MCF 10A (cell line): ENCODE measurements around the gene GSG1L. TPM values are rescaled to one million over a fixed set of nuclear protein-coding genes. Genes with fewer than 3 reads are reported as not detected.
A peak's percentile ranks its signal among the peaks of the same experiment; 100 is the strongest.
"Not testable (repeated sequence)": the region's sequence is repeated elsewhere in the genome, so short reads cannot be mapped to it uniquely, and the experiment has no call there.

ENCODE experiments used
- BruUV-seq: library from RNA; stranded (reverse); fragments of 400-500 nt; replicated peaks from 2 replicates; lab custom pipeline; 2021; lab: Mats Ljungman, UMichigan
- CTCF ChIA-PET: fragments of 300-600 bp; sonication (Branson Sonifier 250); formaldehyde crosslinking; extraction: SDS; loops from one replicate; lab custom pipeline; 2021; ENCODE audit warnings: antibody characterized with exemption, inconsistent platforms; lab: Yijun Ruan, JAX
- POLR2A ChIA-PET: fragments of 300-600, 350-650 bp; sonication (Branson Sonifier 250); formaldehyde crosslinking; extraction: SDS; loops from one replicate; lab custom pipeline; 2020; ENCODE audit warnings: antibody characterized with exemption, inconsistent platforms; lab: Yijun Ruan, JAX
- DNase-seq: peaks from one replicate; pipeline ENCODE4 v3.0.0-alpha.2; 2018; ENCODE audit not compliant: unreplicated experiment
- H3K27ac Mint-ChIP-seq: one replicate; pipeline ENCODE4 v1.8.0; 2022; ENCODE audit warnings: mild to moderate bottlenecking, low read depth, mixed read lengths; ENCODE audit not compliant: unreplicated experiment
- H3K27me3 Mint-ChIP-seq: one replicate; pipeline ENCODE4 v1.8.0; 2022; ENCODE audit warnings: mixed read lengths; ENCODE audit not compliant: insufficient read depth, unreplicated experiment
- H3K36me3 Mint-ChIP-seq: one replicate; pipeline ENCODE4 v1.8.0; 2022; ENCODE audit warnings: mild to moderate bottlenecking, moderate library complexity, mixed read lengths; ENCODE audit not compliant: insufficient read depth, unreplicated experiment
- H3K4me1 Mint-ChIP-seq: one replicate; pipeline ENCODE4 v1.8.0; 2022; ENCODE audit warnings: mixed read lengths; ENCODE audit not compliant: insufficient read depth, unreplicated experiment
- H3K4me3 Mint-ChIP-seq: one replicate; pipeline ENCODE4 v1.8.0; 2022; ENCODE audit warnings: mild to moderate bottlenecking, moderate library complexity, mixed read lengths; ENCODE audit not compliant: unreplicated experiment
- H3K9me3 Mint-ChIP-seq: one replicate; pipeline ENCODE4 v1.8.0; 2022; ENCODE audit warnings: mixed read lengths; ENCODE audit not compliant: unreplicated experiment
- CTCF ChIP-seq: fragments of 200-600 bp; IDR thresholded peaks from one replicate; pipeline ENCODE4 v1.8.0; 2022; ENCODE audit warnings: antibody characterized with exemption, mild to moderate bottlenecking; ENCODE audit not compliant: unreplicated experiment
- intact Hi-C: fragments of 100-400 bp; cut with micrococcal nuclease; formaldehyde crosslinking; loops from 2 replicates; pipeline ENCODE4 v1.14.1; 2022
- total RNA-seq: library from RNA; stranded (reverse); gene quantifications from 2 replicates; pipeline ENCODE4 v1.2.3, GENCODE V29; 2022

Gene GSG1L
- total RNA-seq, 1 experiment from 2014 or later: not detected

GRCh38 chr16:27980919-27981700 lies 82.4 kb downstream of the GSG1L start:
- Mint-ChIP-seq H3K4me1 (no peaks in the 10 kb centered on the region), H3K27me3 (peaks cover under 1% of the 10 kb centered on the region), H3K9me3 (no peaks in the 10 kb centered on the region), H3K4me3 (no peak overlapping the region), H3K27ac (no peak overlapping the region), H3K36me3 (no peaks in the 10 kb centered on the region)
- POLR2A ChIA-PET: no interaction called here
- TF ChIP-seq CTCF: no peak
- intact Hi-C loops: no loop called here
- DNase-seq: no peak
- BruUV-seq: no TSS peak
- CTCF ChIA-PET: no interaction called here

GRCh38 chr16:27980076-27980775 lies 83.3 kb downstream of the GSG1L start:
- Mint-ChIP-seq H3K27ac (no peak overlapping the region), H3K4me1 (no peaks in the 10 kb centered on the region), H3K27me3 (peaks cover 9% of the 10 kb centered on the region), H3K36me3 (no peaks in the 10 kb centered on the region), H3K4me3 (no peak overlapping the region), H3K9me3 (no peaks in the 10 kb centered on the region)
- TF ChIP-seq CTCF: no peak
- no TSS peak for BruUV-seq
- intact Hi-C loops: no loop called here
- CTCF ChIA-PET: no interaction called here
- POLR2A ChIA-PET: no interaction called here
- DNase-seq: no peak

GRCh38 chr16:27979668-27980067 lies 83.8 kb downstream of the GSG1L start:
- POLR2A ChIA-PET, H3K4me3 Mint-ChIP-seq: not testable (repeated sequence)
- H3K27me3 Mint-ChIP-seq: peaks cover 15% of the 10 kb centered on the region

GRCh38 chr16:27978876-27979275 lies 84.6 kb downstream of the GSG1L start:
- intact Hi-C loops: no loop called here
- CTCF ChIA-PET: no interaction called here
- POLR2A ChIA-PET: no interaction called here

More at GRCh38 chr16:27979668-27980067, 83.8 kb downstream of the GSG1L start:
- peak overlapping the region; percentile 40 for H3K27ac Mint-ChIP-seq
- BruUV-seq, intact Hi-C loops, CTCF ChIA-PET, H3K36me3 Mint-ChIP-seq, DNase-seq, H3K4me1 Mint-ChIP-seq, H3K9me3 Mint-ChIP-seq: not testable (repeated sequence)

More at GRCh38 chr16:27978876-27979275, 84.6 kb downstream of the GSG1L start:
- DNase-seq: no peak
- Mint-ChIP-seq H3K4me1 (no peaks in the 10 kb centered on the region), H3K4me3 (no peak overlapping the region), H3K27me3 (peaks cover 17% of the 10 kb centered on the region), H3K27ac (peak overlapping the region; percentile 40), H3K9me3 (no peaks in the 10 kb centered on the region), H3K36me3 (no peaks in the 10 kb centered on the region)
- no TSS peak for BruUV-seq
- TF ChIP-seq CTCF: no peak
